H1 (cell line): ENCODE measurements around the gene CEMP1. TPM values are rescaled to one million over a fixed set of nuclear protein-coding genes. Genes with fewer than 3 reads are reported as not detected.
A peak's percentile ranks its signal among the peaks of the same experiment; 100 is the strongest.

Experiments
- CTCF ChIA-PET: fragments of 300-600 bp; sonication (Branson Sonifier 250); formaldehyde crosslinking; loops from one replicate; lab custom pipeline; 2021; ENCODE audit not compliant: partially characterized antibody; lab: Charles Lee
- POLR2A ChIA-PET: fragments of 300-600 bp; sonication (Branson Sonifier 250); formaldehyde crosslinking; loops from one replicate; lab custom pipeline; 2021; ENCODE audit warnings: inconsistent platforms; ENCODE audit not compliant: partially characterized antibody; lab: Charles Lee
- DNase-seq, 2 experiments: peaks; one replicate each; pipeline versions ENCODE4 v3.0.0 to v3.0.0-alpha.2; 2010 to 2022; ENCODE audit warnings: low spot score in 2 of 2, low read depth in 1 of 2, mixed read lengths in 1 of 2
- FAIRE-seq: peaks from 2 replicates; lab custom pipeline; 2011; peaks lifted over from hg19 to GRCh38; lab: Jason Lieb, UNC
- H2AFZ ChIP-seq: 2 replicates; pipeline ENCODE4 v1.8.1; 2012; ENCODE audit warnings: low read length, inconsistent platforms
- H2AK5ac ChIP-seq: 2 replicates; pipeline ENCODE4 v1.6.1; 2013; ENCODE audit warnings: low read depth, low read length
- H2BK120ac ChIP-seq: replicated peaks from 2 replicates; pipeline ENCODE3; 2013; ENCODE audit warnings: low read depth, low read length, inconsistent platforms
- H2BK12ac ChIP-seq: 2 replicates; pipeline ENCODE4 v1.6.1; 2013; ENCODE audit warnings: low read depth, low read length
- H2BK15ac ChIP-seq: 2 replicates; pipeline ENCODE4 v1.6.1; 2013; ENCODE audit warnings: low read length
- H2BK20ac ChIP-seq: 2 replicates; pipeline ENCODE4 v1.6.1; 2013; ENCODE audit warnings: low read length
- H2BK5ac ChIP-seq: 2 replicates; pipeline ENCODE4 v1.6.1; 2013; ENCODE audit warnings: low read depth, low read length
- H3K14ac ChIP-seq: 2 replicates; pipeline ENCODE4 v1.6.1; 2013; ENCODE audit warnings: inconsistent platforms; ENCODE audit not compliant: insufficient read length
- H3K18ac ChIP-seq: 2 replicates; pipeline ENCODE4 v1.6.1; 2013; ENCODE audit warnings: low read length; ENCODE audit errors: extremely low read depth
- H3K23ac ChIP-seq: 2 replicates; pipeline ENCODE4 v1.6.1; 2013; ENCODE audit warnings: inconsistent platforms; ENCODE audit not compliant: insufficient read length
- H3K23me2 ChIP-seq: 2 replicates; pipeline ENCODE4 v1.6.1; 2013; ENCODE audit warnings: low read depth, low read length
- H3K27ac ChIP-seq: 2 replicates; pipeline ENCODE4 v1.6.1; 2011; ENCODE audit warnings: low read depth, low read length, inconsistent platforms
- H3K27me3 ChIP-seq, 4 experiments: replicated peaks in 1 of 4; 1 replicate in 1 of 4; 2 replicates in 3 of 4; pipeline versions ENCODE4 v1.6.1 to v1.8.1; 2011 to 2013; ENCODE audit warnings: low read length in 3 of 4, mild to moderate bottlenecking in 3 of 4, inconsistent platforms in 2 of 4, mixed read lengths in 2 of 4, moderate library complexity in 1 of 4; ENCODE audit not compliant: control insufficient read depth in 3 of 4, insufficient read depth in 3 of 4; ENCODE audit errors: extremely low read depth in 1 of 4
- H3K36me3 ChIP-seq, 4 experiments: 2 replicates each; pipeline versions ENCODE4 v1.6.1 to v1.8.1; 2011 to 2013; ENCODE audit warnings: mild to moderate bottlenecking in 4 of 4, low read length in 3 of 4, moderate library complexity in 2 of 4, control low read depth in 1 of 4, inconsistent platforms in 1 of 4; ENCODE audit not compliant: insufficient read depth in 4 of 4, control insufficient read depth in 2 of 4
- H3K4ac ChIP-seq: replicated peaks from 2 replicates; pipeline ENCODE3; 2013; ENCODE audit warnings: low read length, low read depth, mixed read lengths, inconsistent platforms; ENCODE audit not compliant: insufficient read length
- H3K4me1 ChIP-seq, 4 experiments: replicated peaks in 1 of 4; 1 replicate in 1 of 4; 2 replicates in 3 of 4; pipeline versions ENCODE4 v1.6.1 to v1.8.1; 2011 to 2013; ENCODE audit warnings: low read length in 3 of 4, inconsistent platforms in 2 of 4, mixed read lengths in 1 of 4; ENCODE audit not compliant: insufficient read depth in 4 of 4, control insufficient read depth in 3 of 4
- H3K4me2 ChIP-seq, 2 experiments: 2 replicates each; pipeline versions ENCODE4 v1.6.1 to v1.8.1; 2011 to 2013; ENCODE audit warnings: low read depth in 2 of 2, low read length in 2 of 2, control low read depth in 1 of 2, inconsistent platforms in 1 of 2, mild to moderate bottlenecking in 1 of 2; ENCODE audit not compliant: insufficient read depth in 1 of 2
- H3K4me3 ChIP-seq, 4 experiments: fragments of 200-600, 300-600 bp in 1 of 4; sonication (generic), shearing (Covaris generic), sonication (Bioruptor Twin) in 1 of 4; 2 replicates each; pipeline versions ENCODE4 v1.5.1 to v1.8.1; 2011 to 2016; ENCODE audit warnings: low read length in 4 of 4, low read depth in 3 of 4, control low read depth in 2 of 4, inconsistent platforms in 2 of 4, mild to moderate bottlenecking in 2 of 4, mixed read lengths in 1 of 4, moderate library complexity in 1 of 4; ENCODE audit not compliant: insufficient read depth in 2 of 4; ENCODE audit errors: extremely low read depth in 1 of 4
- H3K56ac ChIP-seq: replicated peaks from 2 replicates; pipeline ENCODE3; 2013; ENCODE audit warnings: low read depth, mild to moderate bottlenecking, mixed read lengths, low read length, inconsistent platforms; ENCODE audit not compliant: insufficient read length
- H3K79me1 ChIP-seq: 2 replicates; pipeline ENCODE4 v1.6.1; 2013; ENCODE audit warnings: low read depth, low read length, control low read depth
- H3K79me2 ChIP-seq, 2 experiments: 2 replicates each; pipeline versions ENCODE4 v1.6.1 to v1.8.1; 2012 to 2013; ENCODE audit warnings: low read length in 2 of 2, mild to moderate bottlenecking in 2 of 2, inconsistent platforms in 1 of 2; ENCODE audit not compliant: insufficient read depth in 2 of 2, control insufficient read depth in 1 of 2
- H3K9ac ChIP-seq, 4 experiments: replicated peaks in 1 of 4; 1 replicate in 1 of 4; 2 replicates in 3 of 4; pipeline versions ENCODE4 v1.6.1 to v1.8.1; 2011 to 2013; ENCODE audit warnings: low read depth in 3 of 4, low read length in 3 of 4, control low read depth in 2 of 4, mild to moderate bottlenecking in 2 of 4, moderate library complexity in 2 of 4, inconsistent platforms in 1 of 4; ENCODE audit errors: extremely low read depth in 1 of 4
- H3K9me3 ChIP-seq, 2 experiments: 2 replicates each; pipeline versions ENCODE4 v1.6.1 to v1.8.1; 2012 to 2013; ENCODE audit warnings: mild to moderate bottlenecking in 2 of 2, moderate library complexity in 2 of 2, control low read depth in 1 of 2, inconsistent platforms in 1 of 2, low read depth in 1 of 2, low read length in 1 of 2, mixed read lengths in 1 of 2; ENCODE audit not compliant: insufficient read depth in 2 of 2
- H4K20me1 ChIP-seq, 2 experiments: replicated peaks in 1 of 2; 2 replicates each; pipeline versions ENCODE3 to v1.8.1; 2011 to 2013; ENCODE audit warnings: inconsistent platforms in 2 of 2, low read length in 2 of 2, mild to moderate bottlenecking in 1 of 2; ENCODE audit not compliant: insufficient read depth in 2 of 2, control insufficient read depth in 1 of 2
- H4K5ac ChIP-seq: 2 replicates; pipeline ENCODE4 v1.6.1; 2013; ENCODE audit warnings: low read length, low read depth, mixed read lengths, inconsistent platforms; ENCODE audit not compliant: insufficient read length
- H4K8ac ChIP-seq: 2 replicates; pipeline ENCODE4 v1.8.0; 2013; ENCODE audit warnings: mild to moderate bottlenecking, moderate library complexity, low read length, inconsistent platforms; ENCODE audit not compliant: insufficient read depth; ENCODE audit errors: extremely low read depth
- H4K91ac ChIP-seq: replicated peaks from 2 replicates; pipeline ENCODE3; 2013; ENCODE audit warnings: low read length, mixed read lengths, inconsistent platforms; ENCODE audit not compliant: insufficient read length
- ASH2L ChIP-seq: fragments of 200-600, 300-600 bp; sonication (generic); IDR thresholded peaks from one replicate; pipeline ENCODE4 v1.7.1; 2017; ENCODE audit warnings: low read length
- BRCA1 ChIP-seq: IDR thresholded peaks from 2 replicates; pipeline ENCODE4 v1.6.1; 2012; ENCODE audit warnings: low read depth, low read length, improper control_type of control experiment
- CTBP2 ChIP-seq: IDR thresholded peaks from 2 replicates; pipeline ENCODE4 v1.7.0; 2011; ENCODE audit warnings: borderline replicate concordance, mild to moderate bottlenecking, moderate library complexity, mixed read lengths, low read length; ENCODE audit not compliant: insufficient read depth, insufficient read length
- GTF2F1 ChIP-seq: IDR thresholded peaks from 2 replicates; pipeline ENCODE4 v1.6.1; 2012; ENCODE audit warnings: low read depth, low read length, improper control_type of control experiment, borderline replicate concordance
- HDAC2 ChIP-seq, 2 experiments: fragments of 300-600 bp in 1 of 2; sonication (generic) in 1 of 2; IDR thresholded peaks; 2 replicates each; pipeline ENCODE4 v1.6.1; 2011 to 2012; ENCODE audit warnings: low read depth in 2 of 2, low read length in 2 of 2, mild to moderate bottlenecking in 2 of 2, moderate library complexity in 2 of 2, borderline replicate concordance in 1 of 2, inconsistent platforms in 1 of 2
- JUND ChIP-seq: IDR thresholded peaks from 2 replicates; pipeline ENCODE4 v1.6.1; 2011; ENCODE audit warnings: mild to moderate bottlenecking, improper control_type of control experiment, low read length
- MAFK ChIP-seq: IDR thresholded peaks from 2 replicates; pipeline ENCODE4 v1.6.1; 2012; ENCODE audit warnings: low read depth, mild to moderate bottlenecking, improper control_type of control experiment, low read length
- POLR2A ChIP-seq, 2 experiments: IDR thresholded peaks; 1 replicate in 1 of 2; 2 replicates in 1 of 2; pipeline ENCODE4 v1.6.1; 2011; ENCODE audit warnings: low read depth in 2 of 2, low read length in 2 of 2, mild to moderate bottlenecking in 2 of 2; ENCODE audit errors: control extremely low read depth in 1 of 2
- RAD21 ChIP-seq, 2 experiments: IDR thresholded peaks in 1 of 2; conservative IDR thresholded peaks in 1 of 2; 2 replicates each; pipeline ENCODE4 v1.6.1; 2011; ENCODE audit warnings: low read depth in 2 of 2, low read length in 2 of 2, improper control_type of control experiment in 1 of 2, inconsistent platforms in 1 of 2, mild to moderate bottlenecking in 1 of 2, moderate library complexity in 1 of 2
- RFX5 ChIP-seq: IDR thresholded peaks from 2 replicates; pipeline ENCODE4 v1.6.1; 2011; ENCODE audit warnings: low read depth, low read length, improper control_type of control experiment, borderline replicate concordance
- RNF2 ChIP-seq: fragments of 200-900, 300-1000 bp; sonication (generic); IDR thresholded peaks from 2 replicates; pipeline ENCODE4 v1.7.1; 2016; ENCODE audit warnings: borderline replicate concordance, low read depth, mild to moderate bottlenecking, antibody characterized with exemption, low read length; ENCODE audit not compliant: poor library complexity, severe bottlenecking; ENCODE audit errors: missing control alignments
- SIRT6 ChIP-seq: IDR thresholded peaks from one replicate; pipeline ENCODE4 v1.7.1; 2012; ENCODE audit warnings: low read length, inconsistent platforms
- SP2 ChIP-seq: IDR thresholded peaks from 2 replicates; pipeline ENCODE4 v1.6.1; 2012; ENCODE audit warnings: mild to moderate bottlenecking, low read length, inconsistent platforms
- SUZ12 ChIP-seq: fragments of 200-600 bp; sonication (generic); IDR thresholded peaks from 2 replicates; pipeline ENCODE4 v1.6.1; 2012; ENCODE audit warnings: mild to moderate bottlenecking, inconsistent platforms, low read length, moderate library complexity, mixed read lengths
- WGBS, 2 experiments: shearing (Covaris generic) in 1 of 2; methylation state at CpG; one replicate each; pipeline versions ENCODE4 v1.1.6 to v1.1.7; 2013 to 2015; ENCODE audit warnings: low lambda C conversion rate in 2 of 2, mixed read lengths in 2 of 2, inconsistent platforms in 1 of 2, low coverage in 1 of 2, missing lambda C conversion rate in 1 of 2; ENCODE audit not compliant: insufficient replicate concordance in 2 of 2, insufficient coverage in 1 of 2, insufficient read length in 1 of 2; ENCODE audit errors: extremely low coverage in 1 of 2, missing lambda C conversion rate in 1 of 2; 5-methylcytosine and 5-hydroxymethylcytosine counted together
- polyA plus RNA-seq, 7 experiments: library from polyadenylated mRNA; depleted of rRNA in 3 of 7; stranded (reverse) in 5 of 7; unstranded in 2 of 7; fragments of >200 nt in 5 of 7; fragments of 200-250 nt in 2 of 7; gene quantifications; 1 replicate in 5 of 7; 2 replicates in 1 of 7; 4 replicates in 1 of 7; pipeline versions ENCODE4 v1.2.1 to v1.2.3, GENCODE V29; 2011 to 2013; ENCODE audit warnings: missing spikeins in 2 of 7, mixed read lengths in 2 of 7
- total RNA-seq: library from RNA; stranded (reverse); fragmentation: NEBNext Ultra II Directional; extraction: Animal tissue kit (Norgen Biotek cat#: 25700); gene quantifications from 2 replicates; pipeline ENCODE4 v1.2.1, GENCODE V29; 2021

The CEMP1 gene
- total and polyA plus RNA-seq, 2 of the 8 experiments (the other 6 are each of a cell fraction or from before 2014, with no cell fraction given) = not detected

DNA sequence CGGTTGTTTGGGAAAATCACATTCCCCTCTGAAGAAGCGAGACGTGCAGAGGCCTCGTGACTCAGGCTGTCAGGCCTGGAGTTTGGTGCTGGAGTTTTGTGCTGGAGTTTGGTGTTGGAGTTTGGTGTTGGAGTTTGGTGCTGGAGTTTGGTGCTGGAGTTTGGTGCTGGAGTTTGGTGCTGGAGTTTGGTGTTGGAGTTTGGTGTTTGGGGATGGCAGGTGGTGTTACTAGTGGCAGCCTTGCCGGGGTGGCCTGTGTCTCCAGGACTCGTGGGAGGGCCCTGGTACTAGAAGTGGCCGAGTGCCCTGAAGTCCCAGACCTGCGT, 43.7 kb downstream of the CEMP1 start:
- no peak overlapping the region for H3K27ac ChIP-seq
- H3K4ac ChIP-seq = no peak overlapping the region
- H4K5ac ChIP-seq = no peak overlapping the region
- DNase-seq (no peak), FAIRE-seq (no peak)
- WGBS, 2 experiments = 94% methylated on average over 8 of the region's 8 CpGs; no CpG with 5 or more reads in 1 of the 2 experiments
- H2BK12ac ChIP-seq = no peak overlapping the region
- H3K56ac ChIP-seq = no peak overlapping the region
- peaks cover 7% of the 10 kb centered on the region; the same call in 1 of the 2 replicates for H3K79me1 ChIP-seq
- H3K79me2 ChIP-seq = 0 out of 4 replicates have a peak, but pooled peaks cover 0 to 2% of the 10 kb centered on the region in 2 experiments
- no peak overlapping the region for H4K91ac ChIP-seq
- no peak overlapping the region for H2BK20ac ChIP-seq
- H3K14ac ChIP-seq = no peak overlapping the region
- peaks cover 0 to 15% of the 10 kb centered on the region in 2 experiments for H4K20me1 ChIP-seq
- ChIA-PET CTCF (interaction anchor here (1.0 to 3.6 kb wide), 7 partner anchors 11 to 293 kb away, joined by 3 to 32 read pairs (median 4); partner anchors contain the start of genes TBC1D24 and TEDC2), POLR2A (interaction anchor here (1.5 kb wide), 1 partner anchor 10 kb away, joined by 5 read pairs; no protein-coding TSS in a partner anchor)
- no peak overlapping the region for H4K8ac ChIP-seq
- H3K9me3 ChIP-seq = no peaks in the 10 kb centered on the region
- H3K18ac ChIP-seq = no peak overlapping the region
- no peaks in the 10 kb centered on the region for H3K23me2 ChIP-seq
- H2BK15ac ChIP-seq = no peak overlapping the region
- no peaks in the 10 kb centered on the region; a peak in 1 of 7 replicates for H3K27me3 ChIP-seq
- H2AFZ ChIP-seq = no peak overlapping the region
- no peaks in the 10 kb centered on the region for H3K36me3 ChIP-seq
- H2AK5ac ChIP-seq = no peak overlapping the region
- no peak overlapping the region for H3K23ac ChIP-seq
- 0 out of 2 replicates have a peak overlapping the region, but pooled peaks have one; percentile 44 for H2BK5ac ChIP-seq
- H3K4me3 ChIP-seq = no peak overlapping the region
- no peak overlapping the region for H2BK120ac ChIP-seq
- peaks cover 0 to 3% (median 0%) of the 10 kb centered on the region in 4 experiments; a peak in 1 of 7 replicates for H3K4me1 ChIP-seq
- H3K4me2 ChIP-seq = no peak overlapping the region
- H3K9ac ChIP-seq = no peak overlapping the region
- TF ChIP-seq RFX5 = no peak
- no peak for TF ChIP-seq HDAC2 (IDR thresholded peaks at IDR 0.05; ENCODE audit: borderline replicate concordance in 1 of 2, low read depth in 2 of 2, low read length in 2 of 2)
- no peak for TF ChIP-seq ASH2L
- no peak for TF ChIP-seq GTF2F1
- TF ChIP-seq POLR2A (IDR thresholded peaks at IDR 0.05; ENCODE audit: control extremely low read depth in 1 of 2, low read depth in 2 of 2, low read length in 2 of 2) = no peak
- no peak for TF ChIP-seq RAD21 (IDR thresholded peaks at IDR 0.05 in 1 of 2, conservative IDR thresholded peaks at IDR 0.05 in 1 of 2; ENCODE audit: low read depth in 2 of 2, low read length in 2 of 2)
- no peak for TF ChIP-seq MAFK
- TF ChIP-seq SUZ12 = no peak
- TF ChIP-seq SP2 = no peak
- TF ChIP-seq JUND = no peak
- no peak for TF ChIP-seq SIRT6
- TF ChIP-seq BRCA1 = no peak
- no peak for TF ChIP-seq RNF2
- TF ChIP-seq CTBP2 = no peak
